PC-3 (cell line): ENCODE results near the gene TMEM86A.

ENCODE experiments used
- CTCF ChIP-seq: fragments of 300-600 bp; sonication (generic); conservative IDR thresholded peaks from 2 replicates; pipeline ENCODE4 v1.5.1; 2017; ENCODE audit warnings: antibody characterized with exemption, low read depth, mild to moderate bottlenecking, low read length
- EZH2 ChIP-seq: fragments of 300-600 bp; sonication (generic); IDR thresholded peaks from one replicate; pipeline ENCODE4 v1.6.1; 2017; ENCODE audit warnings: antibody characterized with exemption, mild to moderate bottlenecking, low read length; ENCODE audit not compliant: unreplicated experiment

GRCh38 chr11:18668131-18668530 lies 30.4 kb upstream of the TMEM86A start:
- TF ChIP-seq CTCF (no peak), EZH2 (no peak)
